BLaER1 (cell line): ENCODE results near the gene ZNG1B.
"Not testable (repeated sequence)": the region's sequence is repeated elsewhere in the genome, so short reads cannot be mapped to it uniquely, and the experiment has no call there.

Source experiments
- H3K27ac ChIP-seq: shearing (Covaris generic); formaldehyde crosslinking; 2 replicates; pipeline ENCODE4 v1.8.1; 2022
- H3K27me3 ChIP-seq: shearing (Covaris generic); formaldehyde crosslinking; 2 replicates; pipeline ENCODE4 v1.8.1; 2022
- H3K36me3 ChIP-seq: shearing (Covaris generic); formaldehyde crosslinking; 2 replicates; pipeline ENCODE4 v1.8.1; 2022
- H3K4me1 ChIP-seq: shearing (Covaris generic); formaldehyde crosslinking; 2 replicates; pipeline ENCODE4 v1.8.1; 2022
- H3K4me2 ChIP-seq: shearing (Covaris generic); formaldehyde crosslinking; 2 replicates; pipeline ENCODE4 v1.8.1; 2022
- H3K4me3 ChIP-seq: shearing (Covaris generic); formaldehyde crosslinking; 2 replicates; pipeline ENCODE4 v1.8.1; 2022
- H3K9ac ChIP-seq: shearing (Covaris generic); formaldehyde crosslinking; 2 replicates; pipeline ENCODE4 v1.8.1; 2022
- H3K9me3 ChIP-seq: shearing (Covaris generic); formaldehyde crosslinking; 2 replicates; pipeline ENCODE4 v1.8.1; 2022
- H4K20me1 ChIP-seq: shearing (Covaris generic); formaldehyde crosslinking; 2 replicates; pipeline ENCODE4 v1.8.1; 2022
- Cebpa-rat ChIP-seq: shearing (Covaris generic); IDR thresholded peaks from 2 replicates; pipeline ENCODE4 v1.8.1; 2022

The ZNG1B gene

DNA sequence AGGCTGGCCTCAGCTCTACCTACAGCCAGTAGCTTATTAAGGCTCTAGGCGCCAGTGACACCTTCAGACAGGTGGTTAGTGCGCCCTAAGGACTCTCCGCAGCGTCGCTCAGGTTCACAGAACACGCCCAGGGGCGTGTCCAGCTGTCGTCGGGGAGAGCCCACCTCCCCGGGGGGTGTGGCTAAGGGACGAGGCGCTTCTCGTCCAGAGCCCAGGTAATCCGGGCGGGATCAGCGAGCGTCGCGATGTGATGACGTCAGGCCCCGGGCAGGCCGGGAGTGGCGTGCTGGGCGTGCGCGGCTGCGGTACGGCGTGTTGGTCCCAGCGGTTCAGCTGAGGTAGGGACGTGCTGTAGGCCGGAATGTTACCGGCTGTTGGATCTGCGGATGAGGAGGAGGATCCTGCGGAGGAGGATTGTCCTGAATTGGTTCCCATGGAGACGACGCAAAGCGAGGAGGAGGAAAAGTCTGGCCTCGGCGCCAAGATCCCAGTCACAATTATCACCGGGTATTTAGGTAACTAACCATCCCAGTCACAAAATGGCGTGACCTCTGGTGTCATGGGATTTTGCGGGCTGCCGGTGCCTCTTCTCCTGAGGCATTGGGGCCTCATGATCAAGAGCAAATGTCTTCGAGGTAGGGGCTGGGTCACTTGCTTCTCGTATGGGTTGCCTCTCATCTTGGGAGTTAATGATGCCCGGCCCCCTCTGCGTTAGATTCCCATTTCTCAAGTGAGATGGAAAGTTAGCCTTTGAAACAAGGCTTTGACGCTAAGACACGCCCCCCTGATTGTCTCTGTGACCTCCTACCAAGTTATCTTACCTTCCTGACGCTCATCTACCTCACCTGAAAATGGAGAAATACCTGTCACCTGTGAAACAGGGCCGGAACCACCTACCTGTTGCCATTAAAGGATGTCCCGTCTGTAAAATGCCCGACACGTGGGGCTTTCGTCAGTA lies at the start of gene ZNG1B:
Gene ZNG1B, plus strand, starts transcription at position 184 of the 958 bp plus-strand sequence. Its CDS starts 178 bp downstream, at position 362.
- H3K36me3 ChIP-seq, H3K9me3 ChIP-seq, H4K20me1 ChIP-seq, H3K4me1 ChIP-seq, H3K27me3 ChIP-seq: not testable (repeated sequence)
- Histone ChIP-seq H3K4me2 (peak within 1 kb of the TSS; percentile 85), H3K4me3 (peak within 1 kb of the TSS; percentile 69), H3K9ac (peak within 1 kb of the TSS; percentile 76), H3K27ac (peak within 1 kb of the TSS; percentile 35; the same call in 1 of the 2 replicates)

DNA sequence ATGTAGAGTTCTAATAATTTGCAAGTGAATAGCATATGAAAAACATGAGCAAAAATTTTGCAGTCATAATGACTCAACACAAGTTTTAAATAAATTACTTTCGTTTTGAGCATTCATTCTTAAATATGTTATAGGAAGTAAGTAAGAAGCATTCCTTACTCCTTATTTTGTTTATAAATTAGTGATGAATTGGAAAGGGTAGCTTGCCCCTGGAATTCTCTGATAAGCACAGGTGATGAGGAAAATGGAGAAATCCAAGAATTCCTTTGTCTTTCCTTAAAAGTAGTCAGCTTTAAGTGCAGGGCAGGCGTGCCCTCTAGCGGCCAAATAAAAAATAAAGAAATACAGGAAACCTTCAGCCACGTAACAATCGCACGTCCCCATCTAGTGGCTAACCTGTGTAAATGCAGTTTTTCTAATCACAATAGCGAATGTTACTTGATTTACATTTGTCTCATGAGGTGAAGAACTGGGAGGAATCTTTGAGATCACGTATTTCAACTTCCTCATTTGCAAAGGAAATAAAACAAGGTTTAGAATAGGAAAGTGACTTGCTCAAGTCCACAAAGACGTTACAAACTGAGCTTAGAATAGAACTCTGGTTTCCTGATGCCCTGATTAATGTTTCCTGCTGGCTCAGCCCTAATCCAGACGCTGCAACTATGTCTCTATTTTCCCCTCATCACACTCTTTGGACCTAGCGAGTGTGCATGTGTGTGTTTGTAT lies 47.2 kb upstream of the ZNG1B start:
- TF ChIP-seq Cebpa-rat, result no peak
- H3K4me1 ChIP-seq, result peaks cover 16% of the 10 kb centered on the region
- H4K20me1 ChIP-seq, result no peaks in the 10 kb centered on the region
- peaks cover 8% of the 10 kb centered on the region for H3K9me3 ChIP-seq
- H3K36me3 ChIP-seq, result no peaks in the 10 kb centered on the region
- peak overlapping the region; percentile 75 for H3K4me2 ChIP-seq
- peak overlapping the region; percentile 94 for H3K27ac ChIP-seq
- peak overlapping the region; percentile 48 for H3K4me3 ChIP-seq
- no peaks in the 10 kb centered on the region for H3K27me3 ChIP-seq
- peak overlapping the region; percentile 82 for H3K9ac ChIP-seq

DNA sequence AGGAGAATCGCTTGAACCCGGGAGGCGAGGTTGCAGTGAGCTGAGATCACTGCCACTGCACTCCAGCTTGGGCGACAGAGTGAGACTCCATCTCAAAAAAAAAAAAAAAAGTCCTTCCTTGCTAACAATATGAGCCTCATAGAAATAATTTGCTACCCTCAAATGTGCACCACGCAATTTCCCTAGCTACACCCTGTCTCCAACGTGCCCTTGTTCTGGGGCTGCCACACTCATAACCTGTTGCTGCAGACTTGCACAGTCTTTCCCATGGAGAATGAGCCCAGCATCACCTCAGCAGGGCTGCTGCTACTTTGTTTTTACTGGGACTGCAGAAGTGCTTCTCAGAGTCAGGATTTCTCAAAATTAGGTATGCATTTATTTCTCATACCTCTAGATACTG lies 46.4 kb upstream of the ZNG1B start:
- Histone ChIP-seq H3K4me1 (peaks cover 16% of the 10 kb centered on the region), H3K9ac (peak overlapping the region; percentile 82), H3K4me2 (peak overlapping the region; percentile 75), H3K9me3 (peaks cover 8% of the 10 kb centered on the region), H3K4me3 (peak overlapping the region; percentile 46), H3K27me3 (no peaks in the 10 kb centered on the region), H3K27ac (peak overlapping the region; percentile 94), H4K20me1 (no peaks in the 10 kb centered on the region), H3K36me3 (no peaks in the 10 kb centered on the region)
- TF ChIP-seq Cebpa-rat, result no peak

DNA sequence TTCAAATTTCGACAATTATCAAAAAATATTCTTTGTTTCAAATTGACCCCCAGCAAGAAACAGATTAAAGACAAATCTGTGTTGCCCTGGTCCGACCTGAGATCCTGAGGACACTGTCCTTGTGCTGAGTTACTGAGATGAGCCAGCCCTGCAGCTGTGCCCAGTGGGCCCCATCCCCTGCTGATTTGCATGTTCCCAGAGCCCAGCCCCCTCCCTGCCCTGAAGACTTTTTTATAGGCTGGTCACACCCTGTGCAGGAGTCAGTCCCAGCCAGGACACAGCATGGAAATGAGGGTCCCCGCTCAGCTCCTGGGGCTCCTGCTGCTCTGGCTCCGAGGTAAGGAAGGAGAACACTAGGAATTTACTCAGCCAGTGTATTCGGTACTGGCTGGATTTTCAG lies 31.4 kb upstream of the ZNG1B start:
- Histone ChIP-seq H3K9me3 (no peaks in the 10 kb centered on the region), H4K20me1 (no peaks in the 10 kb centered on the region), H3K36me3 (no peaks in the 10 kb centered on the region), H3K27ac (peak overlapping the region; percentile 67), H3K4me3 (peak overlapping the region; percentile 58), H3K27me3 (no peaks in the 10 kb centered on the region), H3K4me1 (peaks cover 45% of the 10 kb centered on the region), H3K9ac (peak overlapping the region; percentile 55), H3K4me2 (peak overlapping the region; percentile 86)
- TF ChIP-seq Cebpa-rat, result no peak

DNA sequence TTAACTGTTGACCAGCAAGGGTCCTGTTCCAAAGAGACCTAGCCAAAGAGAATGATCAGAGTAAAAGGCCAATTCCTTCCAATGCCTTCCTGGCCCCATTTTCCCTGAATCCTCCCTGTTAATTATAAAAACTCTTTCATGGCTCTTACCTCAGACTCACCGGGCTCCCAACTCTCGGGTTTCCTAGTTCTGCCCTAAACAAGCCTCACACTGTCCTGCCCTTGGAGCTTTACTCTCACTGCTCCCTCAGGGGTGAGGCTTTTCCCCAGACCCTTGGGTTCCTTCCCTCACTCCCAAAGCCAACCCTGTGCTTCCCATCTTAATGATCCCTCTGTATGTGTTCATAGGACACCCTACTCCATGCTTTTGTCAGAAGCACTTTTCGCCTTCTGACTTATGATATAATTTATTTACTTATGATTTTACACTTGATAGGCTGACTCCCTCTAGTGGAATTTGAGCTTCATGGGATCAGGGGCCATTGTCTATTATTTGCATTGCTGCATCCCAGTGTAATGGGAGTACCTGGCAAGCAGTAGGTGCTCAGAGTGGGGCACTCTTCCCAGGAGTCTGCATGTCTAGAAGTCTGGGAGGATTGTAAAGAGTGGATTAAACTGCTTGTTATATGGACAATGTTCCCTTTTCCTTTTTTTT lies 29.9 kb upstream of the ZNG1B start:
- no peaks in the 10 kb centered on the region for H4K20me1 ChIP-seq
- no peaks in the 10 kb centered on the region for H3K27me3 ChIP-seq
- H3K4me3 ChIP-seq, result no peak overlapping the region
- H3K36me3 ChIP-seq, result no peaks in the 10 kb centered on the region
- H3K4me1 ChIP-seq, result peaks cover 45% of the 10 kb centered on the region
- H3K9ac ChIP-seq, result no peak overlapping the region
- peak overlapping the region; percentile 86 for H3K4me2 ChIP-seq
- peak overlapping the region; percentile 67; the same call in 1 of the 2 replicates for H3K27ac ChIP-seq
- no peak for TF ChIP-seq Cebpa-rat
- no peaks in the 10 kb centered on the region for H3K9me3 ChIP-seq

DNA sequence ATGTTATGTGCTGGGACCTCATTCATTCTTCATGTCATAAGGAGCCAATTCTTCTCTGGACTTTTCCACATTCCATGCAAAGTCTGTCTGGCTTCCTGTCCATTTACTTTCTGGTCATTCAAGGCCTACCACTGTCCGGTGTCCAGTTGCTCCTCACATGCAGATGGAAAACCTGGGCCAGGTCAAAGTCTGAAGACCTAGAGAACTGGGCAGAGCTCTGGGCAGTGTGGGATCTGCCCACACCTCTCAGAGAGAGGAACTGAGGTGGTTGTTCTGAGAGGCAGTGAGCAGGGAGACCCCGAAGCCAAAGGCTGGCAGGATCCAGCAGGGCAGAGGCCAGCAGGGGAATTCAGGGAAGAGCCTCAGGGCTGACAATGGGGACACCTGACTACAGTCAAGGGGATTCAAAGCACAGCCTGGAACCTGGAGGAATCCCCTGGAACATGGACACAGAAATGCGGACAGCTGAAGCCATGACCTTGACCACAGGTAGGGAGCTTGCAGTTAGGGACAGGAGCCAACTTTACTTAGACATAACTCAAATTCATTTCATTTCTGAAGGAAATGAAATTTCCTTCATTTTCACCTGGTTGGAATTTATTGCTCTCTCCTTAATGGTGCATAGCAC lies 25.7 kb upstream of the ZNG1B start:
- H3K4me2 ChIP-seq, H3K4me3 ChIP-seq, H3K27ac ChIP-seq, H4K20me1 ChIP-seq, H3K27me3 ChIP-seq, H3K9me3 ChIP-seq, H3K9ac ChIP-seq, H3K36me3 ChIP-seq: not testable (repeated sequence)
- peaks cover 21% of the 10 kb centered on the region for H3K4me1 ChIP-seq

DNA sequence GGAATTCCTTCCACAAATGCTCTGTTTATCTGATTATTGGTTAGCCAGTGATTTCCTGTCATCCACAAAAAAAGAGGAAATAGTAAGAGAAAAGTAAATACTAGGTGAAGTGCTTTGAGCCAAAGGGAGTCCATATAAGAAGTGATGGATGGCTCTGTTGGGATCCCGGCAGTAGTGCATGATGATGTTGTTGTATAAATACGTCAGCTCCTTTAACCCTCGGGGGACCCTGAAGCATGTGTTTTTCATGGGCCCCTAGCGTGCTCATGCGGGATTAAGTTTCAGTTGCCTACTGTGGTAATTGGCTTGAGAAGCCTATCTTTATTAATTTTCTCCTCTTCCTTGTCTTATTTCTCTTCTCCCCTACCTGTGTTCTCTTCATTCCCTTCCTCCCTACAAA lies 24.7 kb upstream of the ZNG1B start:
- H3K4me2 ChIP-seq, H3K9me3 ChIP-seq, H3K36me3 ChIP-seq, H3K4me3 ChIP-seq, H3K27me3 ChIP-seq, H3K27ac ChIP-seq, H4K20me1 ChIP-seq, H3K9ac ChIP-seq: not testable (repeated sequence)
- peaks cover 11% of the 10 kb centered on the region for H3K4me1 ChIP-seq

DNA sequence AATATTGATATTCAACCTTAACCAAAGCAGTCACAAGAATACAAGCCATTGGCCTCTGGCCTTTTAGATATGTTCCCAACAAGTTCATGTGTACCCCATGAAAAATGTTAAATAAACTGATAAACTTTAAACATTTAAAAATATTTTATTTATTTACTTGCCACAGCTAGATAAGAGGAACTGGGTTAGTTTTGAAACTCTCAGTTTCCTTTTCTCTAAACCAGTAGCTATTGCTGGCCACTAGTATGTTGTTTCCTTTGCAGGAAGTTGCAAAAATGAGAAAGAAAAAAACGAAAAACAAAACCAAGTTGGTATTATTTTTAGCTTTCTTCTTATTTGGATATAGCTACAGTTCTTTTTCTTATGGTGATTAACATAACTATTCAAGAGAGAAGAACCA lies 5.7 kb upstream of the ZNG1B start:
- not testable (repeated sequence) for H3K27ac ChIP-seq
- peak overlapping the region; percentile 37; the same call in 1 of the 2 replicates for H3K4me2 ChIP-seq

DNA sequence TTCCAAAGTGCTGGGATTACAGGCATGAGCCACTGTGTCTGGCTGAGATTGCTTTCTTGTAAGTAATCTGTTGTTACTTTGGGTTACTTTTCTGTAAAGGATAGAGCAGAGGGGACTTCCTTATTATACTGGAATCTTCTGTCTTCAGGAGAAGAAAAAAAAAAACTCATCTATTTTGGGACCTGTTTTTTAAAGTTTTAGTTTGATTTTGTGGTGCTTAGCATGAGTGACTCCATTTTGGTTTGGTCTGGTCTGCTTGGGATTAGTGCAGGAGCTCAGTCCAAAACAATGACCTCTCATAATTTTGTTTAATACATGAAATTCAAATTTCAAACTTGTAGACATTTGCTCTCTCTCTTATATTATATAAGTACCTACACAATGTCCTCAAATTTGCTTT lies 4.0 kb upstream of the ZNG1B start:
- not testable (repeated sequence) for H3K36me3 ChIP-seq, H3K9ac ChIP-seq, H3K27me3 ChIP-seq, H3K4me1 ChIP-seq, H3K4me2 ChIP-seq, H4K20me1 ChIP-seq, H3K27ac ChIP-seq, H3K4me3 ChIP-seq, H3K9me3 ChIP-seq

More for the DNA sequence above, 5.7 kb upstream of the ZNG1B start:
- H4K20me1 ChIP-seq, H3K9me3 ChIP-seq, H3K36me3 ChIP-seq, H3K4me1 ChIP-seq, H3K9ac ChIP-seq, H3K27me3 ChIP-seq, H3K4me3 ChIP-seq: not testable (repeated sequence)

DNA sequence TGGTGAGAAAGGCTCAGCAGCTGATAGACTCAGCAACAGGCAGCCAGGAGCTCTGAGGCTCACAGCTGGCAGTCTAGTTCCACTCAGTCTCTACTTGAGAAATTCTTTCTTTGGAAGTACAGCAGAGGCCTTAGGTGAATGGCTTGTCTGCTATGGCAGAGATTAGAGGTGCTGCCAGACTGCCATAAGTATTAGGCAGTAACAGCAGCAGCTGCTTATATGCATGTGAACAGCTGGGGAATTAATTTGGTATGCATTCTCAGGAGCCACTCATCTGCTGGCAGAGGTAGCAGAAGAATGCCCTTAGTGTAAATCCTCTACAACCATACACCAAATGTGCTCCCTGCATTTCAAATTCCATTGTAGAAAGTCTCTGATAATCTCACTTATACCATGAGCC lies 28.3 kb downstream of the ZNG1B start:
- not testable (repeated sequence) for H3K4me1 ChIP-seq, H3K4me3 ChIP-seq, H3K9me3 ChIP-seq, H3K9ac ChIP-seq, H4K20me1 ChIP-seq, H3K27ac ChIP-seq, H3K4me2 ChIP-seq, H3K36me3 ChIP-seq, H3K27me3 ChIP-seq

DNA sequence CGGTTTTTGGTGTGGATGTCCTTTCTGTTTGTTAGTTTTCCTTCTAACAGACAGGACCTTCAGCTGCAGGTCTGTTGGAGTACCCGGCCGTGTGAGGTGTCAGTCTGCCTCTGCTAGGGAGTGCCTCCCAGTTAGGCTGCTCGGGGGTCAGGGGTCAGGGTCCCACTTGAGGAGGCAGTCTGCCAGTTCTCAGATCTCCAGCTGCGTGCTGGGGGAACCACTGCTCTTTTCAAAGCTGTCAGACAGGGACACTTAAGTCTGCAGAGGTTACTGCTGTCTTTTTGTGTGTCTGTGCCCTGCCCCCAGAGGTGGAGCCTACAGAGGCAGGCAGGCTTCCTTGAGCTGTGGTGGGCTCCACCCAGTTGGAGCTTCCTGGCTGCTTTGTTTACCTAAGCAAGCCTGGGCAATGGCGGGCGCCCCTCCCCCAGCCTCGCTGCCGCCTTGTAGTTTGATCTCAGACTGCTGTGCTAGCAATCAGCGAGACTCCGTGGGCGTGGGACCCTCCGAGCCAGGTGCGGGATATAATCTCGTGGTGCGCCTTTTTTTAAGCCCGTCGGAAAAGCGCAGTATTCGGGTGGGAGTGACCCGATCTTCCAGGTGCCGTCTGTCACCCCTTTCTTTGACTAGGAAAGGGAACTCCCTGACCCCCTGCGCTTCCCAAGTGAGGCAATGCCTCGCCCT lies 39.3 kb downstream of the ZNG1B start:
- not testable (repeated sequence) for H3K4me2 ChIP-seq, H3K9me3 ChIP-seq, H3K4me1 ChIP-seq, H3K9ac ChIP-seq, H4K20me1 ChIP-seq, H3K36me3 ChIP-seq, H3K27ac ChIP-seq, H3K27me3 ChIP-seq, H3K4me3 ChIP-seq

DNA sequence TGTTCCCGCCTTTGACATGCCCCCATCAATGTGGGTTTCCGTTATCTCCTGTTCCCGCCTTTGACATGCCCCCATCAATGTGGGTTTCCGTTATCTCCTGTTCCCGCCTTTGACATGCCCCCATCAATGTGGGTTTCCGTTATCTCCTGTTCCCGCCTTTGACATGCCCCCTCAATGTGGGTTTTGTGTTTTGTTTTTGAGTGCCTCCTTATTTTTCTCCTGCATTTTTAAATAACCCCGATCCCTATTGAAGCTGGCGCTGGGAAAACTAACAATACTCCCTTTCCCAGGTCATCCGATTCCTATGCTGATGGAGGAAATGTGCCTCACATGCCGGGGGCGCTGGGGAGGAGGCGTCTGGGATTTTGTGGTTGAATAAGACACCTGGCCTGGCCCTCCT lies 59.0 kb downstream of the ZNG1B start:
- not testable (repeated sequence) for H3K9ac ChIP-seq, H3K36me3 ChIP-seq, H3K4me1 ChIP-seq, H3K27ac ChIP-seq, H3K9me3 ChIP-seq, H4K20me1 ChIP-seq, H3K4me3 ChIP-seq, H3K4me2 ChIP-seq
- H3K27me3 ChIP-seq, result peaks cover 28% of the 10 kb centered on the region

DNA sequence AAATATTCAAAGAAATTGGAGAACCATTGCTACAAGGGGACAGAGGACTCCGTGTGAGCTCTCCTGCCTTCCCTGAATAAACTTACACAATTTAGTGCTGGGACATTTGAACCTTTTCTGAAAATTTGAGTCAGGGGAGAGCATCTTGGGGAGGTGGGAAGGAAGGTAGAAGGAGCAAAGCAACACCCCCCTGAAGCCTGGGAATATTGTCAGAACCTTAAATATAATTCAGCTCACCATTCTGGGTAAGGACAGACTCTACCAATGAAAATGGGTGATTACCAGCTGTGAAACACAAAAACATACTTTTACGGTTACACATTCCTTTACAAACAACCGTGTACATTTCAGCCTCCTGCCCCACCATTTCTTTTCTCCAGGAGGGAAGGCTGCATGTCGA lies 60.9 kb downstream of the ZNG1B start, which contains the start of gene FOXD4L1:
Gene FOXD4L1, plus strand, starts transcription at position 301 of the 400 bp plus-strand sequence. CDS start 592 bp downstream, outside the sequence.
- not testable (repeated sequence) for H3K9ac ChIP-seq, H3K4me1 ChIP-seq, H3K36me3 ChIP-seq, H3K4me2 ChIP-seq, H3K4me3 ChIP-seq, H3K27ac ChIP-seq
- peaks cover 19% of the 10 kb centered on the region for H4K20me1 ChIP-seq
- peaks cover 15% of the 10 kb centered on the region for H3K9me3 ChIP-seq
- peaks cover 46% of the 10 kb centered on the region for H3K27me3 ChIP-seq
